C4-2B (cell line): Measurements from ENCODE around the gene FBF1.
"Not testable (repeated sequence)": the region's sequence is repeated elsewhere in the genome, so short reads cannot be mapped to it uniquely, and the experiment has no call there.

ENCODE experiments used
- H3K27ac ChIP-seq: fragments of 450-650 bp; 2 replicates; pipeline ENCODE4 v1.5.1; 2017
- ZFX ChIP-seq: fragments of 450-650 bp; IDR thresholded peaks from 2 replicates; pipeline ENCODE4 v1.6.1; 2017
- TF ChIP-seq, protein P1 (sequence below): fragments of 450-650 bp; conservative IDR thresholded peaks from 2 replicates; pipeline ENCODE4 v1.5.1; 2017; ENCODE audit warnings: mild to moderate bottlenecking

The FBF1 gene

DNA sequence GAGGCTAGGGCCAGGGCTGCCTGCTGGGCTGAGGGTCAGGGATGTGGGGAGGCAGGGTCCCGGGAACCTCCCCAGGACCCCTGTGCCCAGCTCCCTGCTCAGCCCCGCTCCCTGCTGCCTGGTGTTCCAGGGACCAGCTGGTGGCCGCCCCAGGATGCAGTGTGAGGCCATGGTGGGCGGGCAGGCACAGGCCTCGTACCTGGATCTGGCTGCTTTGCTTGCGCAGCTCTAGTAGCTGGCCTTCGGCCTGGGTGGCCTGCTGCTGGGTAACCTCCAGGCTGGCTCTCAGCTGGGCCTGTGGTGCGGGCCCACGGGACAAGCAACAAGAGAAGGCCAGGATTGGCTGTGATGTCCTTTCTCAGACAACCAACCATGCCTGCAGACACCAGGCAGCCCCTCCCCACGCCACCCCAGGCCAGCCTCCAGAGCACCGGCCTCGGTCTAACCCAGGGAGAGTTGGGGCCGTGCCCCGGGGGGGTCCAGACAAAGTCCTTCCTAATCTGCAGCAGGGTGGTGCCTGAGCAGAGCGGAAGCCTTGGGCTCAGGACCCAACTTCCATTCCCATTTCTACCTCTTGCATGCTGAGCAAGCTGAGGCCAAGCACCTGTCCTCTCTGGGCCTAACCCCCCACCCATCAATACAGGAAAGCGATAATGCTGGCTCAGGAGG lies 48.2 kb downstream of the FBF1 start:
- TF ChIP-seq, protein P1, sequence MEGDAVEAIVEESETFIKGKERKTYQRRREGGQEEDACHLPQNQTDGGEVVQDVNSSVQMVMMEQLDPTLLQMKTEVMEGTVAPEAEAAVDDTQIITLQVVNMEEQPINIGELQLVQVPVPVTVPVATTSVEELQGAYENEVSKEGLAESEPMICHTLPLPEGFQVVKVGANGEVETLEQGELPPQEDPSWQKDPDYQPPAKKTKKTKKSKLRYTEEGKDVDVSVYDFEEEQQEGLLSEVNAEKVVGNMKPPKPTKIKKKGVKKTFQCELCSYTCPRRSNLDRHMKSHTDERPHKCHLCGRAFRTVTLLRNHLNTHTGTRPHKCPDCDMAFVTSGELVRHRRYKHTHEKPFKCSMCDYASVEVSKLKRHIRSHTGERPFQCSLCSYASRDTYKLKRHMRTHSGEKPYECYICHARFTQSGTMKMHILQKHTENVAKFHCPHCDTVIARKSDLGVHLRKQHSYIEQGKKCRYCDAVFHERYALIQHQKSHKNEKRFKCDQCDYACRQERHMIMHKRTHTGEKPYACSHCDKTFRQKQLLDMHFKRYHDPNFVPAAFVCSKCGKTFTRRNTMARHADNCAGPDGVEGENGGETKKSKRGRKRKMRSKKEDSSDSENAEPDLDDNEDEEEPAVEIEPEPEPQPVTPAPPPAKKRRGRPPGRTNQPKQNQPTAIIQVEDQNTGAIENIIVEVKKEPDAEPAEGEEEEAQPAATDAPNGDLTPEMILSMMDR: no peak
- TF ChIP-seq ZFX: no peak
- no peak overlapping the region for H3K27ac ChIP-seq

DNA sequence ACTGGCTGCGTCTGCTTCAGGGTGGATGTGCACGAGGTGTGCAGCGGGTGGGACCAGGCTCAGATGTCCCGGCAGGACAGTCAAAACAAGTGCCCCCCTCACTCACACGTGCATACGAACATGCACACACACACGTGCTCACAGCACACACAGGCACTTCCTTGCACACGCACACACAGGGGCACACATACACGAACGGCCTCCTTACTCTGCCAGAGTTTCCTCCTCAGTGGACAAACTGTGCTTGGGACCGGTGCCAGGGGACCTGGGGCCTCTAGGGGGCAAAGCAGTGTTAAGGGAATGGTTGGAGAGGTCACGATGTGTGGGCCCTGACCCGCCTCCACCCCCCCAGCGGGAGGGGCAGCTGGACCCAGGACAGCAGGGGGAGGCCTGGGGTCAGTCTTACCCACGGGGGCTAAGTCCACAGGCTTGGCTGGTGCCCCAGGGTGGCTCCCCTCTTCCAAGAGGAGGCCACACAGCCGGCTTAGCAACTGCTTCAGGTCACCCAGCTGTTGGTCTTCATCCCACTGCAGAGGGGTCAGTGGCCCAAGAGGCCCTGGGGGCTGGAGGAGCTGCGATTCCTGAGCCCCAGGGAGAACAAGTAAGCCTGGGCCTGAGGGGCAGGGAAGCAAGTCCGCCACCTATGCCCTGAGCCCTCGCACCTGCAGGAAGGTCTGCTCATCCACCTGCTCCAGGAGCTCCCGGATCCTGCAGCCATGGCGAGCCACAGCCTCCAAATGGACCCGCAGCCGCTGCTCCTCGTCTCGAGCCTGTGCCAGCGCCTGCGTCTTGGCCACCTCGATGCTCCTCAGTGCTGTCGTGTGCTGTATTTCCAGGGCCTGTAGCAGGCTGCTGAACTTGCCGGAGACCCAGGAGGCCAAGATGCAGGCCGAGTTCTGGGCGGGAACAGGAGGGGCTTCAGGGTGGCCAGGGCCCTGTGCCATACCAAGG lies 49.0 kb downstream of the FBF1 start:
- TF ChIP-seq, protein P1: no peak
- TF ChIP-seq ZFX: no peak
- H3K27ac ChIP-seq: no peak overlapping the region

DNA sequence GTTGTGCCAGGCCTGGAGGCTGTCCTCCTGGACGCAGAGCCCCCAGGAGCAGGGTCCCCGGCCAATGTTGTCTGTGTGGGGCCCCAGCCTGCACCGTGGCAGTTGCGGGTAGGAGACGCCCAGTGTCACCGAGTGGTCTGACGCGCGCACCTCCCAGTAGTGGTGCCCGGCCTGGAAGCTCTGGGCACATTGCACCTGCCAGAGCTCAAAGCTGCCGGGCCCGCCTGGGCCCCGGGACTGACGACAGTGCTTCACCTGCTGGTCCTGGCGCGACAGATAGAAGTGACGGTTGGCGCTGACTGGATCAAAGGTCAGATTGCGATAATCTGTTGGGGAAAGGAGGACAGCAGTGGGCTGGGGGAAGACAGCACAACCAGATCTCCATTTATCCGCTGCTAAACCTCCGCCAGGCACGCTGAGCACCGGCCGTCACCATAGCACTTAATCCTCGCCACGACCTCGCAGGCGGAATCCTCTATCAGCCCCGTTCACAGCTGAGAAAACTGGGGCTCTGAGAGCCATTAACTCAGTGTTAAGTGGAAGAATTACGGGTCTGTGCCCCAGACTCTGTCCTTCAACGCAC lies 49.7 kb downstream of the FBF1 start:
- TF ChIP-seq ZFX: no peak
- TF ChIP-seq, protein P1: no peak
- H3K27ac ChIP-seq: no peak overlapping the region

DNA sequence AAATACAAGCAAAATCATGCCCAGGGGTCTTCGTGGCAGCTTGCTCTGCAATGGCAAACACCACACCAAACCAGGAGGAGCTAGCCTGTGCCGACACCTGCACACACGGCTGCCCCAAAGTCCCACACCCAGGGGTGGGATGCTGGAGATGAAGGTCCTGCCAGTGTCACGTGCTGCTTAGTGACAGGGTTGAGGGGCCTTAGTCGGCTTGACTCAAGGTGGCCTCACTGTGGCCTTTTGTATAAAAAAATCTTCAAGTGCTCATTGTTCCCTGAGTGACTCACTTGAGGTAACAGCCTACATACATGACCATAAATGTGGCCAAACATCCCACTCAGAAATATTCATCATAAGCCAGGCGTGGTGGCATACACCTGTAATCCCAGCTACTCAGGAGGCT lies 51.4 kb downstream of the FBF1 start:
- H3K27ac ChIP-seq: no peak overlapping the region
- no peak for TF ChIP-seq ZFX
- TF ChIP-seq, protein P1: no peak

DNA sequence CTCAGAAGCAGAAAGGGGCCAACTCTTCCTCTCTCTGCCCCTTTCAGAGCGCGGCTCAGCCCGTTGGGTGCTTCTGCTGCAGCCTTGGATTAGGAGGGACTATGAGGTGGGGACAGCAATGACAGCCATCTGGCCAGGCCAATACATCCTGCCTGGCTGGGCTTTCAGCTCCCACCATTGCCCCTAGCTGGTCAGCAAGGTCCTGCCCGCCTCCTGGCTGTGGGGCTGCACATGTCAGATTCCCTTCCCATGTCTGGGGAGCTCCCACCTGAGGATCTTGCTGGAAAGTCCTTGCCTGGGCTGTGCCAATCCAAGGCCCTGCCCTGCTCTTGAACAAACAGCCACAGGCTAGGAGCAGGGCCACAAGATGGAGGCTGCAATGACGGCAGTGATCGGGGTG lies 52.4 kb downstream of the FBF1 start:
- TF ChIP-seq ZFX: no peak
- TF ChIP-seq, protein P1: no peak
- H3K27ac ChIP-seq: no peak overlapping the region

DNA sequence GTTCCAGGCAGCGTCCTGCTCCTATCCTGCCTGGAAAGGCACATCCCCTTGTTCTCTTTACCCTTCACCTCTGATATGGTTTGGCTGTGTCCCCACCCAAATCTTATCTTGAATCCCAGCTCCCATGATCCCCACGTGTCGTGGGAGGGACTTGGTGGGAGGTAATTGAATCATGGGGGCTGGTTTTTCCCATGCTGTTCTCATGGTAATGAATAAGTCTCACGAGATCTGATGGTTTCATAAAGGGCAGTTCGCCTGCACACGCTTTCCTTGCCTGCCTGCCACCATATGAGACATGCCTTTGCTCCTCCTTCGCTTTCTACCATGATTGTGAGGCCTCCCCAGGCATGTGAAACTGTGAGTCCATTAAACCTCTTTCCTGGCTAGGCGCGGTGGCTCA lies 55.0 kb downstream of the FBF1 start:
- H3K27ac ChIP-seq: not testable (repeated sequence)

DNA sequence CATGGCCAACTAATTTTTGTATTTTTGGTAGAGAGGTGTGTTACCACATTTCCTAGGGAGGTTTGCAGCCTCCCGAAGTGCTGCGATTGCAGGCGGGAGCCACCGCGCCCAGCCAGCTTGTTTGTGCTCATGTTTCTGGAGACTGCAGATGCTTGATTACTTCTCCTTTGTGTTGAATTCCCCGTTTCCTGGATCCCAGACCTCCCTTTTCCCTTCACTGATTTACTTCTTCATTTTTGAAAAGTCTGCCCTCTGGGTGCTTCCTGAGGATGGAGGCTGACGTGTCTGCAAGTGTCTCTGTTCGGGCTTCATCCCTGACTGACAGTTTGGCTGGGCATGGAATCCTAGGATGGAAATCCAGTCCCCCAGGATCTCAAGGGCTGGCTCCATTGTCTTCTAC lies 55.4 kb downstream of the FBF1 start:
- H3K27ac ChIP-seq: no peak overlapping the region

More for the DNA sequence above, 55.4 kb downstream of the FBF1 start:
- no peak for TF ChIP-seq ZFX
- TF ChIP-seq, protein P1: no peak
